Left lobe of liver (tissue), 2 donors: Measurements from ENCODE around the gene PPP6R3. TPM values are rescaled to one million over a fixed set of nuclear protein-coding genes. Genes with fewer than 3 reads are reported as not detected.
"Not testable (repeated sequence)": the region's sequence is repeated elsewhere in the genome, so short reads cannot be mapped to it uniquely, and the experiment has no call there.

Source experiments
- ATAC-seq: fragments of 200-7000 bp; cut with Tn5 transposase; one replicate; pipeline ENCODE4 v1.9.1; 2020; ENCODE audit warnings: mild to moderate bottlenecking, moderate library complexity
- DNase-seq: peaks from one replicate; pipeline ENCODE4 v3.0.0-alpha.2; 2020; ENCODE audit warnings: low spot score
- total RNA-seq: library from RNA; stranded (reverse); gene quantifications from one replicate; pipeline ENCODE4 v1.2.1, GENCODE V29; 2021
- donor health status: DM: no; HTN: no; CAD: no; lungs with moderate emphysema.
- donor health status: DM: no; HTN: yes; CAD: no.

The PPP6R3 gene
- total RNA-seq, result 35.1 TPM

GRCh38 chr11:68460741-68461574, at the start of gene PPP6R3:
Gene PPP6R3 (plus strand): TSS chr11:68460752. CDS start chr11:68537665, 76,913 bp downstream.
- ATAC-seq (peak; percentile 60), DNase-seq (no peak)

DNA sequence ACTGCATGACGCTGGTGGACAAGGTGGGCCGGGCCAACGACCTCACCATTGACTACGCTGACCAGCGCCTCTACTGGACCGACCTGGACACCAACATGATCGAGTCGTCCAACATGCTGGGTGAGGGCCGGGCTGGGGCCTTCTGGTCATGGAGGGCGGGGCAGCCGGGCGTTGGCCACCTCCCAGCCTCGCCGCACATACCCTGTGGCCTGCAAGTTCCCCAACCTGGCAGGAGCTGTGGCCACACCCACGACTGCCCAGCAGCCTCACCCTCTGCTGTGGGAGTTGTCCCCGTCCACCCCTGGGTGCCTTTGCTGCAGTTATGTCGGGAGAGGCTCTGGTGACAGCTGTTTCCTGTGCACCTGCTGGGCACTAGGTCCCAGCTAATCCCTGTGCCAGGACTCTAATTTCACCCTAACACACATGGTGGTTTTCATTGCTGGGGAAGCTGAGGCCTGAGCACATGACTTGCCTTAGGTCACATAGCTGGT, 49.0 kb upstream of the PPP6R3 start:
- peak; percentile 24 for ATAC-seq
- no peak for DNase-seq

- DNase-seq (no peak), ATAC-seq (peak; percentile 49)
Measured at GRCh38 chr11:68412593-68413475, 47.7 kb upstream of the PPP6R3 start.

GRCh38 chr11:68413591-68413999, 47.0 kb upstream of the PPP6R3 start:
- DNase-seq (peak; percentile 73), ATAC-seq (peak; percentile 81)

DNA sequence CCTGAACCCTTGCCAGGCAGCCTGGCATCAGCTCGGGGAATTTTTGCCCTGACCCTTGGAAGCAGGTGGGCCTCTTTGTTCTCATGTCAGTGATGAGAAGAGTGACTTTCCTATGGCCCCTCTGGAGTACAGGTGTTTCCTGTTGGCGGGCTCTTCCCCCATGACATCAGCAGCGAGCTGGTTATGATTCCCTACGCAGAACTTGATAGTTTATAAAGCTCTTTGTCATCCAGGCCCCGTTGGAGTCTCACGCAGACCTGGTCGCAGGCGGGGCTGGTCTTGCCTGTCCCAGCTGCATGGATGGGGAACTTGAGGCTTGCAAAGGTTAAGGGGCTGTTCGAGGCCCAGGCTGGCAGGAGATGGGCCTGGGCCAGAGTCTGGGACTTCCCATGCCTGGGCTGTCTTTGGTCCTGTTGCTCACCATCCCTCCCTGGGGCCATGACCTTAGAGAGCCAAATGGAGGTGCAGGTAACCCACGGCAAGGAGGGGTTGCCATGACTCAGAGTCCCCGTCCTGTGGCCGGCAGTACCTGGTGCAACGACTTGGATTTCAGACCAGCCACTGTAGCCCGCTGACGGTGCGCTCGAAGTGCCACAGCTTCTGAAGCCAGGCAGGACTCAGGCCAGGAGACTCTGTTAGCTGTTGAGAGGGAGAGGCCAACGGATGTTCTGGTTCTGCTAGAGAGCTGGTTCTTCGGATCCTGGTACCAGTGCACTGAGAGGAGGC, 45.9 kb upstream of the PPP6R3 start:
- DNase-seq (no peak), ATAC-seq (no peak)

- ATAC-seq (no peak), DNase-seq (no peak)
Measured at GRCh38 chr11:68416070-68416578, 44.4 kb upstream of the PPP6R3 start.

DNA sequence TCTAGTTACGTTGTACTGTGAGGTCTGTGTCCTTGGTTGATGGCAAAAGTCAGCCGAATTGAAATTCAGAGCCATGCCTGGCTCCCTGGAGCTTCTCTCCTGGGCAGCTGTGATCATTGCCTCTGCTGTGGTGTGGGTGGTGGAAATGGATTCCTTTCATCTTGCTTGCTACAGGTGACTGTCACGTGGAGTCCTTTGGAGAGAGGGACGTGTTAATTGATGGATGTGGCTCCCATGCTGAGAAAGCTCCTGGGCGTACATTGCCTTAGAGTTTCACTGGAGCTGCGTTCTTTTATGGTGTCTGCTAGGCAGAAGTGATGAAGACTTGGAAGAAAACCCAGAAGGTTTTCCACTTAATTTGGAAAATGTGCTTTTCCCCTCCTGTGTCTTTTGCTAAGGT, 41.9 kb upstream of the PPP6R3 start:
- no peak for ATAC-seq
- no peak for DNase-seq

DNA sequence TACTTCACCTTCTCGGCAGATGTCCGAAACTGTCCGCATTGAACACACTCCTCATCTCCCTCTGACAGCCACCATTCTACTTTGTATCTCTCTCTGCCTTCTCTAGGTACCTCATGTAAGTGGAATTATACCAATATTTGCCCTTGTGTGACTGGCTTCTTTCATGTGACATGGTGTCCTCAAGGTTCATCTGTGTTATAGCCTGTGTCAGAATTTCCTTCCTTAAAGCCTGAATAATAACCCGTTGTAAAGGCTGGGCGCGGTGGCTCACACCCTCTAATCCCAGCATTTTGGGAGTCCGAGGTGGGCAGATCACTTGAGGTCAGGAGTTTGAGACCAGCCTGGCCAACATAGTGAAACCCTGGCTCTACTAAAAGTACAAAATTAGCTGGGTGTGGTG, 40.4 kb upstream of the PPP6R3 start:
- DNase-seq (no peak), ATAC-seq (no peak)

- no peak for DNase-seq
- ATAC-seq, result no peak
Measured at GRCh38 chr11:68423481-68423880, 37.1 kb upstream of the PPP6R3 start.

- no peak for ATAC-seq
- DNase-seq, result no peak
Measured at GRCh38 chr11:68424101-68424632, 36.4 kb upstream of the PPP6R3 start.

DNA sequence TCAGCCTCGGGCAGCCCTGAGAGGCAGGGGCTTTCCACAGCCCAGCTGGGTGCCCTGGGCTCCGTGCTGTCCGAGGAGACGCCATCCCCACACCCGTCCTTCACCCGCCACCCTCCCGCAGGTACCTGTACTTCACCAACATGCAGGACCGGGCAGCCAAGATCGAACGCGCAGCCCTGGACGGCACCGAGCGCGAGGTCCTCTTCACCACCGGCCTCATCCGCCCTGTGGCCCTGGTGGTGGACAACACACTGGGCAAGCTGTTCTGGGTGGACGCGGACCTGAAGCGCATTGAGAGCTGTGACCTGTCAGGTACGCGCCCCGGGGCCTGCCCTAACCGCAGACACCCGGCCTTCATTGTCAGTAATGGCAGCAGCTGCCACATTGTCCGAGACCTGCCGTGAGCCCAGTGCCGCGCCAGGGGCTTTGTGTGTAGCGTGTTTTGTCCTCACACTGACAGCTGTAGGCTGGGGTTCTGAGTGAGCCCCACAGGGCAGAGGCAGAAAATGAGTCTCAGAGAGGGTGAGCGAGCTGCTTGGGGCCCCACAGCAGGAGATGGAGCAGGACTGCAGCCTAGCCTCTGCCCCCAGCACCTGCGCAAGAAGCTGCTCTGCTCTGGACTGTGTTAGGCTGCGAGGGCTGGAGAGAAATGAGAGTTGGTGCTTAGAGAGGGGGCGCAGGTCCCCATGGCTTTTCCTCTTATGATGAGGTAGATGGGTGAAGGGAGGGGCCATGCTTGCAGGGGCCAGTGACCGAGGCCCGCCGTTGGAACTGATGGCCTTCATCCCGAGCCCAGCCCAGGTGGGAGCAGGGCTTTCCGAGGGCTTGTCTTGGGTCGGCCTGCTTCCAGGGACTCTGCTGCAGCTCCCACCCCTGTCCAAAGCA, 35.3 kb upstream of the PPP6R3 start:
- ATAC-seq (no peak), DNase-seq (no peak)

DNA sequence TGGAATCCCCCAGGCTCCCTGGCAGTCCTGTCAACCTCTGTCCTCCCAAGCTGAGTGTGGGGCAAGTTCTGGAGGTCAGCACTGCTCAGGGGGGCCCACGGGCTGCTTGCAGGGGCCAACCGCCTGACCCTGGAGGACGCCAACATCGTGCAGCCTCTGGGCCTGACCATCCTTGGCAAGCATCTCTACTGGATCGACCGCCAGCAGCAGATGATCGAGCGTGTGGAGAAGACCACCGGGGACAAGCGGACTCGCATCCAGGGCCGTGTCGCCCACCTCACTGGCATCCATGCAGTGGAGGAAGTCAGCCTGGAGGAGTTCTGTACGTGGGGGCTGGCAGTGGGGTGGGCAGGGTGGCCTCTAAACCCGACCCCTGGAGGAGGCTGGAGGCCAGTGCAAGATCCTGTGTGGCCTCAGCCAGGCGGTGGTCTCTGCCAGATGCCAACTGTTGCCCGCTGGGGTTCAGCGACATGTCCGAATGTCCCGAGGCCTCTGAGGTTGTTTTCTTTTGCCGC, 34.6 kb upstream of the PPP6R3 start:
- ATAC-seq (no peak), DNase-seq (no peak)

- DNase-seq (no peak), ATAC-seq (no peak)
Measured at GRCh38 chr11:68429661-68430060, 30.9 kb upstream of the PPP6R3 start.

GRCh38 chr11:68430384-68430783, 30.2 kb upstream of the PPP6R3 start:
- ATAC-seq, result no peak

DNA sequence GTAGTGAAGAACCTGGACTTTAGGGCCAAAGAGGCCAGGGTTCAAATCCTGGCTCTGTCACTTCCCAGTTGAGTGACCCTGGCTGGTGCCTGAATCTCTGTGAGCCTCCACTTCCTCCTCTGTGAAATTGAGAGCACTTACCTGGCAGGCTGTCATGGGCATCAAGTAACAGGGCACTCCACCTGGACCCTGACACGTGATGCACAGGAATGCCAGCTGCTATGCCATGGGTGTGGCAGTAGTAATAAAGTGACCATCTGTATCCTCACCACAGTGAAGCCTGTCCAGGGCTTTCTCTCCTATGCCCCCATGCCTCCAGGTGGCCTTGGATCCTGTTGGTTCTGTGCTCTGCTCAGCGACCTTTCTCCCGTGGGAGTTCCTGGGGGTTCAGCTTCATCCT, 29.8 kb upstream of the PPP6R3 start:
- ATAC-seq, result peak; percentile 34
- DNase-seq, result no peak

More at GRCh38 chr11:68430384-68430783, 30.2 kb upstream of the PPP6R3 start:
- no peak for DNase-seq

GRCh38 chr11:68431984-68432645, 28.4 kb upstream of the PPP6R3 start:
- ATAC-seq (no peak), DNase-seq (no peak)

DNA sequence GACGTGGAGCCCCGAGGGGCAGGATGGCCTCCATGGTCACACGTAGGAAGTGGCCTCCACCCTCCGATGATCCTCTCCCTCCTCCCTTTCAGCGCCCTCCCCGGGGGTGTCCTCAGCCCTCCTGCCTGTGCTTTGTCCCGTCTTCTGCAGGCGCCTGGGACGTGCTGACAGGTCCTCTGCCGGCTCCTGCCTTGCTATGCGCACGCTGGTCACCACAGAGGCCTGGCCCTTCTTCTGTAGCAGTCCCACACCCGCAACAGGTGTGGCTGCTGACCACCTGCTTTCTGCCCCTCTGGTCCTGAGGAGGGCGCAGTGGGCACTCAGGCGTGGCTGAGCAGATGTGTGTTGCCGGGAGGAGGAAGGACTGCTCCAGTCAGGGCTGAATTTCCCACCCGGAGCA, 27.7 kb upstream of the PPP6R3 start:
- ATAC-seq (no peak), DNase-seq (no peak)

DNA sequence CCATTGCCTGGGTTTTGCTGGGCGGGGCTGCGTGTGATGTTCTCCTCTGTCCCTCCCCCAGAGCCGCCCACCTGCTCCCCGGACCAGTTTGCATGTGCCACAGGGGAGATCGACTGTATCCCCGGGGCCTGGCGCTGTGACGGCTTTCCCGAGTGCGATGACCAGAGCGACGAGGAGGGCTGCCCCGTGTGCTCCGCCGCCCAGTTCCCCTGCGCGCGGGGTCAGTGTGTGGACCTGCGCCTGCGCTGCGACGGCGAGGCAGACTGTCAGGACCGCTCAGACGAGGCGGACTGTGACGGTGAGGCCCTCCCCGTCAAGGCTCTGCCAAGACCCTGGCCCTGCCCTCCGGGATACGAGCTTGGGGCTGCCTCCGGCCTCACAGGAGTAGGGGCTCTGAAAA, 27.0 kb upstream of the PPP6R3 start:
- ATAC-seq, result no peak
- no peak for DNase-seq

GRCh38 chr11:68434159-68434558, 26.4 kb upstream of the PPP6R3 start:
- DNase-seq, result not testable (repeated sequence)

More at GRCh38 chr11:68434159-68434558, 26.4 kb upstream of the PPP6R3 start:
- ATAC-seq, result not testable (repeated sequence)
